HEK293T (cell line): ENCODE data around the gene SKAP2.

Source experiments
- ELF4 ChIP-seq: fragments of 450-650 bp; IDR thresholded peaks from 2 replicates; pipeline ENCODE4 v1.6.1; 2017; ENCODE audit warnings: antibody characterized with exemption
- FOXA1 ChIP-seq: fragments of 450-650 bp; IDR thresholded peaks from 2 replicates; pipeline ENCODE4 v1.6.1; 2016; ENCODE audit warnings: mild to moderate bottlenecking
- FOXK2 ChIP-seq: fragments of 450-650 bp; IDR thresholded peaks from 2 replicates; pipeline ENCODE4 v1.6.1; 2016; ENCODE audit warnings: mild to moderate bottlenecking
- FOXM1 ChIP-seq: fragments of 450-650 bp; IDR thresholded peaks from 2 replicates; pipeline ENCODE4 v1.6.1; 2017; ENCODE audit warnings: mild to moderate bottlenecking, borderline replicate concordance
- HDGF ChIP-seq: fragments of 450-650 bp; IDR thresholded peaks from 2 replicates; pipeline ENCODE4 v1.6.1; 2017; ENCODE audit warnings: antibody characterized with exemption, borderline replicate concordance
- LEF1 ChIP-seq: fragments of 450-650 bp; IDR thresholded peaks from 2 replicates; pipeline ENCODE4 v1.6.1; 2017; ENCODE audit warnings: mild to moderate bottlenecking, borderline replicate concordance
- NFRKB ChIP-seq: fragments of 450-650 bp; IDR thresholded peaks from 2 replicates; pipeline ENCODE4 v1.6.1; 2016; ENCODE audit warnings: mild to moderate bottlenecking, moderate library complexity
- SP1 ChIP-seq: fragments of 450-650 bp; IDR thresholded peaks from 2 replicates; pipeline ENCODE4 v1.6.1; 2017

GRCh38 chr7:26618898-26619297 is 245.5 kb downstream of the SKAP2 start:
- TF ChIP-seq FOXM1 = no peak
- TF ChIP-seq SP1 = no peak
- no peak for TF ChIP-seq HDGF
- TF ChIP-seq ELF4 = no peak
- no peak for TF ChIP-seq FOXK2
- TF ChIP-seq FOXA1 = no peak
- no peak for TF ChIP-seq NFRKB
- TF ChIP-seq LEF1 = no peak
